Measurements from ENCODE around the gene ANTXR2.

Gene ANTXR2

GRCh38 chr4:79854856-79855502 lies 218.1 kb downstream of the ANTXR2 start:
- no peak overlapping the region for H3K23ac ChIP-seq (ENCODE audit: low read length)
- H3K79me1 ChIP-seq (ENCODE audit: low read length) = no peaks in the 10 kb centered on the region
- no peak overlapping the region for H3K18ac ChIP-seq (ENCODE audit: low read length)
- H3K9ac ChIP-seq (ENCODE audit: low read length) = no peak overlapping the region
- H3K4me2 ChIP-seq (ENCODE audit: low read length) = no peak overlapping the region
- H2BK15ac ChIP-seq (replicated peaks; ENCODE audit: low read depth) = no peak overlapping the region
- no peaks in the 10 kb centered on the region for H3K79me2 ChIP-seq (ENCODE audit: control insufficient read depth, insufficient read depth, low read length)
- no peak overlapping the region for H4K5ac ChIP-seq (ENCODE audit: low read length)
- no peaks in the 10 kb centered on the region for H3K27me3 ChIP-seq (ENCODE audit: insufficient read depth, low read length, poor library complexity)
- no peak overlapping the region for H3K56ac ChIP-seq (ENCODE audit: low read length)
- WGBS (ENCODE audit: extremely low coverage, insufficient coverage, low lambda C conversion rate) = no CpG with 5 or more reads among the region's 4 CpGs
- H2BK5ac ChIP-seq (ENCODE audit: low read length) = no peak overlapping the region
- H3K4me1 ChIP-seq (ENCODE audit: control insufficient read depth, low read depth, low read length) = no peaks in the 10 kb centered on the region
- H2AK5ac ChIP-seq (ENCODE audit: low read length) = no peak overlapping the region
- no peak overlapping the region for H3K27ac ChIP-seq (ENCODE audit: low read depth, low read length)
- H2BK120ac ChIP-seq (ENCODE audit: low read depth, low read length) = no peak overlapping the region
- no peak overlapping the region for H3K4ac ChIP-seq (ENCODE audit: low read depth, low read length)
- no peak overlapping the region for H4K8ac ChIP-seq (ENCODE audit: low read depth, low read length)
- H3K4me3 ChIP-seq (ENCODE audit: low read length) = no peak overlapping the region
- DNase-seq = no peak
- H3K36me3 ChIP-seq (ENCODE audit: control insufficient read depth, insufficient read depth, low read length) = no peaks in the 10 kb centered on the region

- no peak overlapping the region for H3K4me3 ChIP-seq (ENCODE audit: low read length)
- H3K4me2 ChIP-seq (ENCODE audit: low read length) = no peak overlapping the region
- no peak overlapping the region for H4K5ac ChIP-seq (ENCODE audit: low read length)
- H2BK15ac ChIP-seq (replicated peaks; ENCODE audit: low read depth) = no peak overlapping the region
- no peaks in the 10 kb centered on the region for H3K79me1 ChIP-seq (ENCODE audit: low read length)
- H3K36me3 ChIP-seq (ENCODE audit: control insufficient read depth, insufficient read depth, low read length) = no peaks in the 10 kb centered on the region
- no peak overlapping the region for H3K18ac ChIP-seq (ENCODE audit: low read length)
- no peak overlapping the region for H3K4ac ChIP-seq (ENCODE audit: low read depth, low read length)
- no peaks in the 10 kb centered on the region for H3K27me3 ChIP-seq (ENCODE audit: insufficient read depth, low read length, poor library complexity)
- H3K27ac ChIP-seq (ENCODE audit: low read depth, low read length) = no peak overlapping the region
- peak; percentile 86 for DNase-seq
- H2BK5ac ChIP-seq (ENCODE audit: low read length) = no peak overlapping the region
- peak overlapping the region; percentile 13 for H4K8ac ChIP-seq (ENCODE audit: low read depth, low read length)
- no peak overlapping the region for H3K9ac ChIP-seq (ENCODE audit: low read length)
- H3K23ac ChIP-seq (ENCODE audit: low read length) = no peak overlapping the region
- H3K4me1 ChIP-seq (ENCODE audit: control insufficient read depth, low read depth, low read length) = no peaks in the 10 kb centered on the region
- H3K56ac ChIP-seq (ENCODE audit: low read length) = peak overlapping the region; percentile 2
- H2BK120ac ChIP-seq (ENCODE audit: low read depth, low read length) = no peak overlapping the region
- H2AK5ac ChIP-seq (ENCODE audit: low read length) = no peak overlapping the region
- no CpG with 5 or more reads among the region's 4 CpGs for WGBS (ENCODE audit: extremely low coverage, insufficient coverage, low lambda C conversion rate)
- no peaks in the 10 kb centered on the region for H3K79me2 ChIP-seq (ENCODE audit: control insufficient read depth, insufficient read depth, low read length)
Observed at GRCh38 chr4:79852305-79852730, 220.7 kb downstream of the ANTXR2 start.

- Histone ChIP-seq H2BK15ac (replicated peaks; ENCODE audit: low read depth) (no peak overlapping the region), H3K56ac (ENCODE audit: low read length) (no peak overlapping the region), H3K4me3 (ENCODE audit: low read length) (no peak overlapping the region), H3K9ac (ENCODE audit: low read length) (no peak overlapping the region), H4K8ac (ENCODE audit: low read depth, low read length) (peak overlapping the region; percentile 13), H2BK120ac (ENCODE audit: low read depth, low read length) (no peak overlapping the region), H3K23ac (ENCODE audit: low read length) (no peak overlapping the region), H2BK5ac (ENCODE audit: low read length) (no peak overlapping the region), H3K18ac (ENCODE audit: low read length) (no peak overlapping the region), H3K79me1 (ENCODE audit: low read length) (no peaks in the 10 kb centered on the region), H3K36me3 (ENCODE audit: control insufficient read depth, insufficient read depth, low read length) (no peaks in the 10 kb centered on the region), H3K4ac (ENCODE audit: low read depth, low read length) (no peak overlapping the region), H3K79me2 (ENCODE audit: control insufficient read depth, insufficient read depth, low read length) (no peaks in the 10 kb centered on the region), H3K27me3 (ENCODE audit: insufficient read depth, low read length, poor library complexity) (no peaks in the 10 kb centered on the region), H3K27ac (ENCODE audit: low read depth, low read length) (no peak overlapping the region), H3K4me2 (ENCODE audit: low read length) (no peak overlapping the region), H2AK5ac (ENCODE audit: low read length) (no peak overlapping the region), H3K4me1 (ENCODE audit: control insufficient read depth, low read depth, low read length) (no peaks in the 10 kb centered on the region), H4K5ac (ENCODE audit: low read length) (no peak overlapping the region)
- no CpG with 5 or more reads among the region's 1 CpG for WGBS (ENCODE audit: extremely low coverage, insufficient coverage, low lambda C conversion rate)
- no peak for DNase-seq
Observed at GRCh38 chr4:79851625-79852304, 221.3 kb downstream of the ANTXR2 start.
